SK-N-SH treated with all-trans-retinoic acid at 6 μM for 48 hours (cell line): ENCODE results near the gene PAPSS2.

Experiments
- ARNTL ChIP-seq: fragments of 450-650 bp; formaldehyde crosslinking; IDR thresholded peaks from 2 replicates; pipeline ENCODE4 v1.5.0; 2020; ENCODE audit warnings: low read depth, mild to moderate bottlenecking, moderate library complexity, borderline replicate concordance
- ESRRG ChIP-seq: fragments of 250-450 bp; sonication (Bioruptor Pico); IDR thresholded peaks from 2 replicates; pipeline ENCODE4 v1.6.1; 2021; ENCODE audit warnings: mild to moderate bottlenecking
- GLIS3 ChIP-seq: fragments of 250-450 bp; sonication (Bioruptor Pico); IDR thresholded peaks from 2 replicates; pipeline ENCODE4 v1.5.0; 2020; ENCODE audit warnings: mild to moderate bottlenecking, moderate library complexity
- PPARA ChIP-seq: fragments of 250-450 bp; sonication (Bioruptor Pico); IDR thresholded peaks from 2 replicates; pipeline ENCODE4 v1.5.0; 2020; ENCODE audit warnings: mild to moderate bottlenecking, borderline replicate concordance
- RARB ChIP-seq: fragments of 250-450 bp; sonication (Bioruptor Pico); IDR thresholded peaks from 2 replicates; pipeline ENCODE4 v1.8.0; 2021; ENCODE audit warnings: mild to moderate bottlenecking, moderate library complexity
- ZC3H10 ChIP-seq: fragments of 250-450 bp; sonication (Bioruptor Pico); IDR thresholded peaks from 2 replicates; pipeline ENCODE4 v1.5.1; 2021; ENCODE audit warnings: mild to moderate bottlenecking, moderate library complexity
- ZFP30 ChIP-seq: fragments of 450-650 bp; formaldehyde crosslinking; IDR thresholded peaks from 2 replicates; pipeline ENCODE4 v1.5.0; 2022; ENCODE audit warnings: mild to moderate bottlenecking, moderate library complexity
- ZNF565 ChIP-seq: fragments of 450-650 bp; formaldehyde crosslinking; conservative IDR thresholded peaks from 2 replicates; pipeline ENCODE4 v1.5.0; 2020; ENCODE audit warnings: low read depth, mild to moderate bottlenecking, moderate library complexity
- ZNF70 ChIP-seq: fragments of 450-650 bp; formaldehyde crosslinking; IDR thresholded peaks from 2 replicates; pipeline ENCODE4 v1.5.0; 2020; ENCODE audit warnings: mild to moderate bottlenecking, moderate library complexity
- TF ChIP-seq, protein P1 (sequence below): fragments of 250-450 bp; sonication (Bioruptor Pico); IDR thresholded peaks from 2 replicates; pipeline ENCODE4 v1.8.0; 2020; ENCODE audit warnings: mild to moderate bottlenecking, moderate library complexity, borderline replicate concordance
- TF ChIP-seq, protein P2 (sequence below): fragments of 250-450 bp; sonication (Bioruptor Pico); IDR thresholded peaks from 2 replicates; pipeline ENCODE4 v1.8.0; 2021; ENCODE audit warnings: low read depth, mild to moderate bottlenecking, moderate library complexity, borderline replicate concordance
- TF ChIP-seq, protein P3 (sequence below): fragments of 250-450 bp; sonication (Bioruptor Pico); IDR thresholded peaks from 2 replicates; pipeline ENCODE4 v1.5.1; 2020; ENCODE audit warnings: low read depth, mild to moderate bottlenecking, moderate library complexity
- TF ChIP-seq, protein P4 (sequence below): fragments of 250-450 bp; sonication (Bioruptor Pico); IDR thresholded peaks from 2 replicates; pipeline ENCODE4 v1.5.1; 2021; ENCODE audit warnings: mild to moderate bottlenecking, moderate library complexity

DNA sequence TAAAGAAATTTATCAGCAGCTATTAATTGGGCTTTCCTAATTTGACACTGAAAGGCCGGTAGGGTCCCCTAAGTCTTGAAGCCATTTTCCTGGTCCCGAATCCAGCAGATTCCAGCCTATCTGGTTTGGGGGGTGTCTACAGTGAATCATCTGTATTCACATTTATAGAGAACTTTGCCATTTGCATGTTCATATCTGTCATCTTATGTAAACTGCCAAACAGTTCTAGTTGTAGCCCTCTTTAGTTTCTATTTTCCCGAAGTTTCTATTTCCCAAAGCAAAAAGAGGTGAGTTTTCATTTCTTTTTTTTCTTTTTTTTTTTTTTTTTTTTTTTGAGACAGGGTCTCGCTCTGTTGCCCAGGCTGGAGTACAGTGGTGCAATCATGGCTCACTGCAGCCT lies 47.6 kb downstream of the PAPSS2 start:
- no peak for TF ChIP-seq PPARA (CRISPR knock-in tag)
- TF ChIP-seq ESRRG (CRISPR knock-in tag) = no peak
- TF ChIP-seq, protein P1, sequence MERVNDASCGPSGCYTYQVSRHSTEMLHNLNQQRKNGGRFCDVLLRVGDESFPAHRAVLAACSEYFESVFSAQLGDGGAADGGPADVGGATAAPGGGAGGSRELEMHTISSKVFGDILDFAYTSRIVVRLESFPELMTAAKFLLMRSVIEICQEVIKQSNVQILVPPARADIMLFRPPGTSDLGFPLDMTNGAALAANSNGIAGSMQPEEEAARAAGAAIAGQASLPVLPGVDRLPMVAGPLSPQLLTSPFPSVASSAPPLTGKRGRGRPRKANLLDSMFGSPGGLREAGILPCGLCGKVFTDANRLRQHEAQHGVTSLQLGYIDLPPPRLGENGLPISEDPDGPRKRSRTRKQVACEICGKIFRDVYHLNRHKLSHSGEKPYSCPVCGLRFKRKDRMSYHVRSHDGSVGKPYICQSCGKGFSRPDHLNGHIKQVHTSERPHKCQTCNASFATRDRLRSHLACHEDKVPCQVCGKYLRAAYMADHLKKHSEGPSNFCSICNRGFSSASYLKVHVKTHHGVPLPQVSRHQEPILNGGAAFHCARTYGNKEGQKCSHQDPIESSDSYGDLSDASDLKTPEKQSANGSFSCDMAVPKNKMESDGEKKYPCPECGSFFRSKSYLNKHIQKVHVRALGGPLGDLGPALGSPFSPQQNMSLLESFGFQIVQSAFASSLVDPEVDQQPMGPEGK (CRISPR knock-in tag) = no peak
- TF ChIP-seq, protein P2, sequence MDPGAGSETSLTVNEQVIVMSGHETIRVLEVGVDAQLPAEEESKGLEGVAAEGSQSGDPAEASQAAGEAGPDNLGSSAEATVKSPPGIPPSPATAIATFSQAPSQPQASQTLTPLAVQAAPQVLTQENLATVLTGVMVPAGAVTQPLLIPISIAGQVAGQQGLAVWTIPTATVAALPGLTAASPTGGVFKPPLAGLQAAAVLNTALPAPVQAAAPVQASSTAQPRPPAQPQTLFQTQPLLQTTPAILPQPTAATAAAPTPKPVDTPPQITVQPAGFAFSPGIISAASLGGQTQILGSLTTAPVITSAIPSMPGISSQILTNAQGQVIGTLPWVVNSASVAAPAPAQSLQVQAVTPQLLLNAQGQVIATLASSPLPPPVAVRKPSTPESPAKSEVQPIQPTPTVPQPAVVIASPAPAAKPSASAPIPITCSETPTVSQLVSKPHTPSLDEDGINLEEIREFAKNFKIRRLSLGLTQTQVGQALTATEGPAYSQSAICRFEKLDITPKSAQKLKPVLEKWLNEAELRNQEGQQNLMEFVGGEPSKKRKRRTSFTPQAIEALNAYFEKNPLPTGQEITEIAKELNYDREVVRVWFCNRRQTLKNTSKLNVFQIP (CRISPR knock-in tag) = no peak
- no peak for TF ChIP-seq ZNF70
- TF ChIP-seq, protein P3, sequence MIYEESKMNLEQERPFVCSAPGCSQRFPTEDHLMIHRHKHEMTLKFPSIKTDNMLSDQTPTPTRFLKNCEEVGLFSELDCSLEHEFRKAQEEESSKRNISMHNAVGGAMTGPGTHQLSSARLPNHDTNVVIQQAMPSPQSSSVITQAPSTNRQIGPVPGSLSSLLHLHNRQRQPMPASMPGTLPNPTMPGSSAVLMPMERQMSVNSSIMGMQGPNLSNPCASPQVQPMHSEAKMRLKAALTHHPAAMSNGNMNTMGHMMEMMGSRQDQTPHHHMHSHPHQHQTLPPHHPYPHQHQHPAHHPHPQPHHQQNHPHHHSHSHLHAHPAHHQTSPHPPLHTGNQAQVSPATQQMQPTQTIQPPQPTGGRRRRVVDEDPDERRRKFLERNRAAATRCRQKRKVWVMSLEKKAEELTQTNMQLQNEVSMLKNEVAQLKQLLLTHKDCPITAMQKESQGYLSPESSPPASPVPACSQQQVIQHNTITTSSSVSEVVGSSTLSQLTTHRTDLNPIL (CRISPR knock-in tag) = no peak
- no peak for TF ChIP-seq ZNF565 (CRISPR knock-in tag)
- no peak for TF ChIP-seq ZFP30 (CRISPR knock-in tag)
- TF ChIP-seq RARB = no peak
- no peak for TF ChIP-seq GLIS3 (CRISPR knock-in tag)
- TF ChIP-seq ARNTL (CRISPR knock-in tag) = no peak
- no peak for TF ChIP-seq ZC3H10 (CRISPR knock-in tag)
- TF ChIP-seq, protein P4, sequence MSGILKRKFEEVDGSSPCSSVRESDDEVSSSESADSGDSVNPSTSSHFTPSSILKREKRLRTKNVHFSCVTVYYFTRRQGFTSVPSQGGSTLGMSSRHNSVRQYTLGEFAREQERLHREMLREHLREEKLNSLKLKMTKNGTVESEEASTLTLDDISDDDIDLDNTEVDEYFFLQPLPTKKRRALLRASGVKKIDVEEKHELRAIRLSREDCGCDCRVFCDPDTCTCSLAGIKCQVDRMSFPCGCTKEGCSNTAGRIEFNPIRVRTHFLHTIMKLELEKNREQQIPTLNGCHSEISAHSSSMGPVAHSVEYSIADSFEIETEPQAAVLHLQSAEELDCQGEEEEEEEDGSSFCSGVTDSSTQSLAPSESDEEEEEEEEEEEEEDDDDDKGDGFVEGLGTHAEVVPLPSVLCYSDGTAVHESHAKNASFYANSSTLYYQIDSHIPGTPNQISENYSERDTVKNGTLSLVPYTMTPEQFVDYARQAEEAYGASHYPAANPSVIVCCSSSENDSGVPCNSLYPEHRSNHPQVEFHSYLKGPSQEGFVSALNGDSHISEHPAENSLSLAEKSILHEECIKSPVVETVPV (CRISPR knock-in tag) = no peak
